VCaP (cell line): Measurements from ENCODE around the gene GATAD2A.

Experiments
- H3K27ac ChIP-seq: fragments of 450-650 bp; 2 replicates; pipeline ENCODE4 v1.5.1; 2017
- CTCF ChIP-seq: fragments of 450-650 bp; conservative IDR thresholded peaks from 2 replicates; pipeline ENCODE4 v1.5.1; 2017; ENCODE audit warnings: mild to moderate bottlenecking, moderate library complexity

GATAD2A gene

GRCh38 chr19:19427302-19427701 lies 21.8 kb downstream of the GATAD2A start:
- no peak for TF ChIP-seq CTCF
- no peak overlapping the region for H3K27ac ChIP-seq

GRCh38 chr19:19427944-19428343 lies 22.5 kb downstream of the GATAD2A start:
- TF ChIP-seq CTCF, result no peak
- no peak overlapping the region for H3K27ac ChIP-seq

- no peak for TF ChIP-seq CTCF
Observed at GRCh38 chr19:19428746-19429145, 23.3 kb downstream of the GATAD2A start.

GRCh38 chr19:19429361-19429760 lies 23.9 kb downstream of the GATAD2A start:
- TF ChIP-seq CTCF, result no peak
- H3K27ac ChIP-seq, result no peak overlapping the region

More at GRCh38 chr19:19428746-19429145, 23.3 kb downstream of the GATAD2A start:
- H3K27ac ChIP-seq, result no peak overlapping the region

- no peak for TF ChIP-seq CTCF
- H3K27ac ChIP-seq, result no peak overlapping the region
Observed at GRCh38 chr19:19432732-19433131, 27.3 kb downstream of the GATAD2A start.

GRCh38 chr19:19433666-19434213 lies 28.3 kb downstream of the GATAD2A start:
- no peak for TF ChIP-seq CTCF
- H3K27ac ChIP-seq, result no peak overlapping the region

- TF ChIP-seq CTCF, result no peak
Observed at GRCh38 chr19:19434483-19435045, 29.1 kb downstream of the GATAD2A start.

More at GRCh38 chr19:19434483-19435045, 29.1 kb downstream of the GATAD2A start:
- H3K27ac ChIP-seq, result no peak overlapping the region
